A673 (cell line): ENCODE data around the gene EEIG1.

ENCODE experiments used
- EZH2 ChIP-seq: fragments of 200-600 bp; sonication (generic); IDR thresholded peaks from 2 replicates; pipeline ENCODE4 v1.6.1; 2017; ENCODE audit warnings: borderline replicate concordance, low read depth, mild to moderate bottlenecking, mixed read lengths, antibody characterized with exemption, low read length; ENCODE audit not compliant: poor library complexity, severe bottlenecking
- TF ChIP-seq, protein P1 (sequence below): fragments of 300-800, 200-600 bp; sonication (generic); conservative IDR thresholded peaks from 2 replicates; pipeline ENCODE4 v1.5.1; 2017; ENCODE audit warnings: low read depth, mild to moderate bottlenecking, antibody characterized with exemption, low read length, moderate library complexity, mixed read lengths

DNA sequence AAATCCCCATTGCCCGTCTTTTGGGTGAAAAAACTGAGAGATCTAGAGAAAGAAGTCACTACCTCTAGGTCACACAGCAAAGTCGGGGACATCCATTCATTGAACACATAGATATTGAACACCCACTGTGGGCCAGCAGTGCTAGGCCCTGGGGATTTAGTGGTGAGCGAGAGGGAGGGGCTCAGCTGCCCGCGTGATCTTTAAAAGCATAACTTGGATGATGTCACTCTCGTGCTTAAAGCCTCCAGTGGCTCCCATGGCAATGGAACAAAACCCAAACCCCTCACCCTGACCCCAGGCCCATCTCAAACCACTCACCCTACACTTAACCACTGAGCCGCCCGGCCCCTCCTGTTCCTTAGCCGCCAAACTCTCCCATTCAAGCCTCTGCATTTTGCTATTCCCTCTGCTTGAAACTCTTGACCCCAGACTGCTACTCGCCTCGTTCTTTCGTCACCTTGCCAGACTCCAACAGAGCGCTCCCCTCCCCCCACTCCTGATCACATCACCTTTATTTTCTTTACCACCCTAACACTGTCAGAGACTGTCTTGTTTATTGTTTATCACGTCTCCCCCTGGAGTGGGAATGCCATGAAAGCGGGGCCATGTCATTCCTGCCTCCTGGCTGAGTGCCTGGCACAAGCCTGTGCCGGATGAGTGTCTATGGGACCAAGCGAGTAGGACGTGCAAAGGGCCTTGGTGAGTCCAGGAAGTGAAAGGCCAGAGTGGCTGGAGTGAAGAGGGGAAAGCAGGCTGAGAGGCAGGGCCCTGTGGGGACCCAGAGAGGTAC is 49.5 kb downstream of the EEIG1 start:
- TF ChIP-seq, protein P1, sequence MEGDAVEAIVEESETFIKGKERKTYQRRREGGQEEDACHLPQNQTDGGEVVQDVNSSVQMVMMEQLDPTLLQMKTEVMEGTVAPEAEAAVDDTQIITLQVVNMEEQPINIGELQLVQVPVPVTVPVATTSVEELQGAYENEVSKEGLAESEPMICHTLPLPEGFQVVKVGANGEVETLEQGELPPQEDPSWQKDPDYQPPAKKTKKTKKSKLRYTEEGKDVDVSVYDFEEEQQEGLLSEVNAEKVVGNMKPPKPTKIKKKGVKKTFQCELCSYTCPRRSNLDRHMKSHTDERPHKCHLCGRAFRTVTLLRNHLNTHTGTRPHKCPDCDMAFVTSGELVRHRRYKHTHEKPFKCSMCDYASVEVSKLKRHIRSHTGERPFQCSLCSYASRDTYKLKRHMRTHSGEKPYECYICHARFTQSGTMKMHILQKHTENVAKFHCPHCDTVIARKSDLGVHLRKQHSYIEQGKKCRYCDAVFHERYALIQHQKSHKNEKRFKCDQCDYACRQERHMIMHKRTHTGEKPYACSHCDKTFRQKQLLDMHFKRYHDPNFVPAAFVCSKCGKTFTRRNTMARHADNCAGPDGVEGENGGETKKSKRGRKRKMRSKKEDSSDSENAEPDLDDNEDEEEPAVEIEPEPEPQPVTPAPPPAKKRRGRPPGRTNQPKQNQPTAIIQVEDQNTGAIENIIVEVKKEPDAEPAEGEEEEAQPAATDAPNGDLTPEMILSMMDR, result no peak
- TF ChIP-seq EZH2, result no peak
